ENCODE results near the gene THSD7A. TPM values are rescaled to one million over a fixed set of nuclear protein-coding genes. Genes with fewer than 3 reads are reported as not detected.

The THSD7A gene
- total RNA-seq, 1 donor from 2014 or later = 0.26 TPM

GRCh38 chr7:11757153-11757552, 74.8 kb downstream of the THSD7A start:
- TF ChIP-seq CTCF (IDR thresholded peaks at IDR 0.05; ENCODE audit: insufficient read depth, low read length, severe bottlenecking) = no peak
- DNase-seq (ENCODE audit: low read depth) = no peak
- no peak overlapping the region for H3K4me3 ChIP-seq (ENCODE audit: low read depth, low read length)
- no peak for FAIRE-seq
- H3K36me3 ChIP-seq (ENCODE audit: control insufficient read depth, insufficient read depth, low read length) = no peaks in the 10 kb centered on the region
- H3K27me3 ChIP-seq (ENCODE audit: control insufficient read depth, insufficient read depth, low read length) = no peaks in the 10 kb centered on the region

- Histone ChIP-seq H3K36me3 (ENCODE audit: control insufficient read depth, insufficient read depth, low read length) (no peaks in the 10 kb centered on the region), H3K4me3 (ENCODE audit: low read depth, low read length) (no peak overlapping the region), H3K27me3 (ENCODE audit: control insufficient read depth, insufficient read depth, low read length) (no peaks in the 10 kb centered on the region)
- TF ChIP-seq CTCF (IDR thresholded peaks at IDR 0.05; ENCODE audit: insufficient read depth, low read length, severe bottlenecking) = no peak
- DNase-seq (ENCODE audit: low read depth) (no peak), FAIRE-seq (no peak)
Observed at GRCh38 chr7:11754933-11755332, 77.1 kb downstream of the THSD7A start.

- no peaks in the 10 kb centered on the region for H3K27me3 ChIP-seq (ENCODE audit: control insufficient read depth, insufficient read depth, low read length)
- no peak overlapping the region for H3K4me3 ChIP-seq (ENCODE audit: low read depth, low read length)
- no peak for FAIRE-seq
- DNase-seq (ENCODE audit: low read depth) = no peak
- no peaks in the 10 kb centered on the region for H3K36me3 ChIP-seq (ENCODE audit: control insufficient read depth, insufficient read depth, low read length)
- TF ChIP-seq CTCF (IDR thresholded peaks at IDR 0.05; ENCODE audit: insufficient read depth, low read length, severe bottlenecking) = no peak
Observed at GRCh38 chr7:11754123-11754522, 77.9 kb downstream of the THSD7A start.

GRCh38 chr7:11753433-11753832, 78.6 kb downstream of the THSD7A start:
- Histone ChIP-seq H3K4me3 (ENCODE audit: low read depth, low read length) (no peak overlapping the region), H3K36me3 (ENCODE audit: control insufficient read depth, insufficient read depth, low read length) (no peaks in the 10 kb centered on the region), H3K27me3 (ENCODE audit: control insufficient read depth, insufficient read depth, low read length) (no peaks in the 10 kb centered on the region)
- TF ChIP-seq CTCF (IDR thresholded peaks at IDR 0.05; ENCODE audit: insufficient read depth, low read length, severe bottlenecking) = no peak
- DNase-seq (ENCODE audit: low read depth) (no peak), FAIRE-seq (no peak)

- FAIRE-seq (no peak), DNase-seq (ENCODE audit: low read depth) (no peak)
- Histone ChIP-seq H3K36me3 (ENCODE audit: control insufficient read depth, insufficient read depth, low read length) (no peaks in the 10 kb centered on the region), H3K4me3 (ENCODE audit: low read depth, low read length) (no peak overlapping the region), H3K27me3 (ENCODE audit: control insufficient read depth, insufficient read depth, low read length) (no peaks in the 10 kb centered on the region)
- TF ChIP-seq CTCF (IDR thresholded peaks at IDR 0.05; ENCODE audit: insufficient read depth, low read length, severe bottlenecking) = no peak
Observed at GRCh38 chr7:11751807-11752389, 80.1 kb downstream of the THSD7A start.

- Histone ChIP-seq H3K27me3 (ENCODE audit: control insufficient read depth, insufficient read depth, low read length) (no peaks in the 10 kb centered on the region), H3K4me3 (ENCODE audit: low read depth, low read length) (no peak overlapping the region), H3K36me3 (ENCODE audit: control insufficient read depth, insufficient read depth, low read length) (no peaks in the 10 kb centered on the region)
- FAIRE-seq = no peak
- DNase-seq (ENCODE audit: low read depth) = peak; percentile 42
- TF ChIP-seq CTCF (IDR thresholded peaks at IDR 0.05; ENCODE audit: insufficient read depth, low read length, severe bottlenecking) = no peak
Observed at GRCh38 chr7:11751315-11751714, 80.7 kb downstream of the THSD7A start.

Data from bronchial epithelial cell (primary cell).